NT2/D1 (cell line): Measurements from ENCODE around the gene EPS8L3.

Experiments
- DNase-seq: peaks from one replicate; pipeline ENCODE4 v3.0.0-alpha.2; 2011; ENCODE audit warnings: low read depth, low spot score
- H3K27me3 ChIP-seq: 2 replicates; pipeline ENCODE4 v1.6.0; 2011; ENCODE audit warnings: mild to moderate bottlenecking; ENCODE audit not compliant: insufficient read length, insufficient read depth
- H3K36me3 ChIP-seq: 2 replicates; pipeline ENCODE4 v1.6.1; 2011; ENCODE audit warnings: mild to moderate bottlenecking, low read length, mixed read lengths; ENCODE audit not compliant: insufficient read depth, insufficient read length
- H3K4me1 ChIP-seq: 2 replicates; pipeline ENCODE4 v1.5.1; 2011; ENCODE audit not compliant: insufficient read depth, insufficient read length
- H3K4me3 ChIP-seq: 2 replicates; pipeline ENCODE4 v1.5.1; 2011; ENCODE audit warnings: low read depth; ENCODE audit not compliant: insufficient read length
- H3K9ac ChIP-seq: 2 replicates; pipeline ENCODE4 v1.6.0; 2011; ENCODE audit warnings: low read depth; ENCODE audit not compliant: insufficient read length
- H3K9me3 ChIP-seq: 2 replicates; pipeline ENCODE4 v1.5.1; 2011; ENCODE audit warnings: mild to moderate bottlenecking, low read length; ENCODE audit not compliant: insufficient read depth
- SUZ12 ChIP-seq: IDR thresholded peaks from 2 replicates; pipeline ENCODE4 v1.6.1; 2011; ENCODE audit not compliant: insufficient read length, insufficient read depth; ENCODE audit errors: extremely low read depth
- YY1 ChIP-seq: IDR thresholded peaks from 2 replicates; pipeline ENCODE4 v1.6.1; 2011; ENCODE audit not compliant: insufficient read length, insufficient read depth
- ZNF274 ChIP-seq: IDR thresholded peaks from 2 replicates; pipeline ENCODE4 v1.6.1; 2011; ENCODE audit warnings: mild to moderate bottlenecking, low read depth, low read length

The EPS8L3 gene

GRCh38 chr1:109782514-109782913 lies 18.8 kb upstream of the EPS8L3 start:
- DNase-seq: no peak

GRCh38 chr1:109781806-109782205 lies 18.1 kb upstream of the EPS8L3 start:
- TF ChIP-seq SUZ12: no peak
- no peak for TF ChIP-seq ZNF274
- no peak for TF ChIP-seq YY1
- Histone ChIP-seq H3K9ac (no peak overlapping the region), H3K36me3 (no peaks in the 10 kb centered on the region), H3K27me3 (no peaks in the 10 kb centered on the region), H3K4me3 (no peak overlapping the region), H3K9me3 (no peaks in the 10 kb centered on the region), H3K4me1 (peaks cover 10% of the 10 kb centered on the region)
- DNase-seq: no peak

More at GRCh38 chr1:109782514-109782913, 18.8 kb upstream of the EPS8L3 start:
- no peak overlapping the region for H3K9ac ChIP-seq
- H3K4me1 ChIP-seq: peaks cover 10% of the 10 kb centered on the region
- peaks cover 1% of the 10 kb centered on the region; the same call in 1 of the 2 replicates for H3K9me3 ChIP-seq
- no peaks in the 10 kb centered on the region for H3K36me3 ChIP-seq
- H3K4me3 ChIP-seq: no peak overlapping the region
- no peaks in the 10 kb centered on the region for H3K27me3 ChIP-seq
- no peak for TF ChIP-seq YY1
- no peak for TF ChIP-seq ZNF274
- no peak for TF ChIP-seq SUZ12

GRCh38 chr1:109780982-109781381 lies 17.3 kb upstream of the EPS8L3 start:
- peaks cover 10% of the 10 kb centered on the region for H3K4me1 ChIP-seq
- no peaks in the 10 kb centered on the region for H3K36me3 ChIP-seq
- no peaks in the 10 kb centered on the region for H3K9me3 ChIP-seq
- H3K4me3 ChIP-seq: no peak overlapping the region
- no peak overlapping the region for H3K9ac ChIP-seq
- DNase-seq: no peak
- TF ChIP-seq ZNF274 (no peak), YY1 (no peak), SUZ12 (no peak)
- no peaks in the 10 kb centered on the region for H3K27me3 ChIP-seq

GRCh38 chr1:109777980-109778625 lies 14.4 kb upstream of the EPS8L3 start:
- no peak for DNase-seq
- TF ChIP-seq ZNF274: no peak
- TF ChIP-seq YY1: no peak
- no peak for TF ChIP-seq SUZ12
- Histone ChIP-seq H3K9me3 (no peaks in the 10 kb centered on the region), H3K4me3 (no peak overlapping the region), H3K36me3 (no peaks in the 10 kb centered on the region), H3K27me3 (peaks cover 3% of the 10 kb centered on the region), H3K9ac (no peak overlapping the region), H3K4me1 (peaks cover 14% of the 10 kb centered on the region)

GRCh38 chr1:109777436-109777835 lies 13.7 kb upstream of the EPS8L3 start:
- Histone ChIP-seq H3K27me3 (peaks cover 4% of the 10 kb centered on the region), H3K4me1 (peaks cover 8% of the 10 kb centered on the region), H3K9ac (no peak overlapping the region), H3K9me3 (no peaks in the 10 kb centered on the region), H3K4me3 (no peak overlapping the region), H3K36me3 (no peaks in the 10 kb centered on the region)
- DNase-seq: no peak
- no peak for TF ChIP-seq YY1
- no peak for TF ChIP-seq ZNF274
- TF ChIP-seq SUZ12: no peak

GRCh38 chr1:109776911-109777310 lies 13.2 kb upstream of the EPS8L3 start:
- no peak for TF ChIP-seq SUZ12
- TF ChIP-seq YY1: no peak
- H3K4me1 ChIP-seq: peaks cover 8% of the 10 kb centered on the region
- H3K9ac ChIP-seq: peak overlapping the region; percentile 34
- H3K27me3 ChIP-seq: peaks cover 4% of the 10 kb centered on the region
- H3K9me3 ChIP-seq: no peaks in the 10 kb centered on the region
- peak; percentile 82 for DNase-seq
- H3K4me3 ChIP-seq: no peak overlapping the region
- no peaks in the 10 kb centered on the region for H3K36me3 ChIP-seq

GRCh38 chr1:109776206-109776835 lies 12.6 kb upstream of the EPS8L3 start:
- no peak for DNase-seq
- TF ChIP-seq SUZ12 (no peak), YY1 (no peak), ZNF274 (no peak)
- peaks cover 4% of the 10 kb centered on the region for H3K27me3 ChIP-seq
- no peak overlapping the region for H3K9ac ChIP-seq
- no peaks in the 10 kb centered on the region for H3K36me3 ChIP-seq
- no peaks in the 10 kb centered on the region for H3K9me3 ChIP-seq
- peaks cover 8% of the 10 kb centered on the region for H3K4me1 ChIP-seq
- no peak overlapping the region for H3K4me3 ChIP-seq
